Loucy (cell line): ENCODE measurements around the gene VSIG8.

Source experiments
- CTCF ChIP-seq: fragments of 200-600 bp; sonication (generic); conservative IDR thresholded peaks from 2 replicates; pipeline ENCODE4 v1.5.1; 2014; ENCODE audit warnings: mild to moderate bottlenecking, antibody characterized with exemption, low read length
- EZH2phosphoT487 ChIP-seq: fragments of 200-600 bp; IDR thresholded peaks from 2 replicates; pipeline ENCODE4 v1.6.1; 2018; ENCODE audit warnings: antibody characterized with exemption, mild to moderate bottlenecking, moderate library complexity, borderline replicate concordance

GRCh38 chr1:159835356-159835755, 27.1 kb downstream of the VSIG8 start:
- TF ChIP-seq CTCF = no peak
- no peak for TF ChIP-seq EZH2phosphoT487
